Renal cortex interstitium (tissue), 11 donors: ENCODE measurements around the gene HPS1. TPM values are rescaled to one million over a fixed set of nuclear protein-coding genes. Genes with fewer than 3 reads are reported as not detected.

Source experiments
- DNase-seq, 11 donors: peaks; one replicate each; pipeline ENCODE4 v3.0.0-alpha.2; 2013; ENCODE audit warnings: low read depth in 9 of 11, low spot score in 4 of 11; ENCODE audit errors: extremely low read depth in 1 of 11
- polyA plus RNA-seq, 3 donors: library from polyadenylated mRNA; unstranded; fragments of 120-200 nt; gene quantifications; one replicate each; pipeline ENCODE4 v1.2.1, GENCODE V29; 2013; ENCODE audit not compliant: insufficient read length in 3 of 3

The HPS1 gene
- polyA plus RNA-seq, 3 donors, result 35.6 to 44.4 (median 36.5) TPM

GRCh38 chr10:98469001-98469931 is 22.5 kb upstream of the HPS1 start:
- no peak for DNase-seq

GRCh38 chr10:98467506-98468318 is 21.0 kb upstream of the HPS1 start:
- DNase-seq, result peak; percentile 56 to 83 (median 75)

- DNase-seq, result no peak
These were observed 20.2 kb upstream of the HPS1 start for GRCh38 chr10:98466861-98467505.

- no peak for DNase-seq
These were observed 19.1 kb upstream of the HPS1 start for GRCh38 chr10:98465866-98466265.

- DNase-seq, result no peak
These were observed 17.4 kb upstream of the HPS1 start for GRCh38 chr10:98463976-98464754.

- DNase-seq, result no peak
These were observed 16.3 kb upstream of the HPS1 start for GRCh38 chr10:98463016-98463415.

- DNase-seq, result no peak
These were observed 14.7 kb upstream of the HPS1 start for GRCh38 chr10:98461500-98461842.

- DNase-seq, result no peak
These were observed 14.2 kb upstream of the HPS1 start for GRCh38 chr10:98460837-98461499.

- DNase-seq, result no peak
These were observed 12.4 kb upstream of the HPS1 start for GRCh38 chr10:98458809-98459784.

GRCh38 chr10:98457721-98458120 is 11.0 kb upstream of the HPS1 start:
- DNase-seq, result no peak

GRCh38 chr10:98456686-98457482 is 10.1 kb upstream of the HPS1 start:
- DNase-seq, result no peak

- no peak for DNase-seq
These were observed 9.4 kb upstream of the HPS1 start for GRCh38 chr10:98456043-98456570.

GRCh38 chr10:98453729-98454128 is 7.0 kb upstream of the HPS1 start:
- no peak for DNase-seq

GRCh38 chr10:98450618-98451017 is 3.9 kb upstream of the HPS1 start:
- no peak for DNase-seq

GRCh38 chr10:98449287-98449686 is 2.6 kb upstream of the HPS1 start:
- DNase-seq, result no peak

- DNase-seq, result peak in 1 of 11 donors; percentile 14
These were observed 529 bp downstream of the HPS1 start for GRCh38 chr10:98446151-98446660.
